DOHH2 (cell line): Measurements from ENCODE around the gene LEFTY2.

Source experiments
- H3F3A ChIP-seq: fragments of 200-600 bp; sonication (generic), shearing (Covaris generic); 2 replicates; pipeline ENCODE4 v1.6.0; 2016; ENCODE audit warnings: antibody characterized with exemption, mild to moderate bottlenecking; ENCODE audit not compliant: control insufficient read depth, insufficient read depth
- H3K27ac ChIP-seq: fragments of 200-600 bp; sonication (generic); 2 replicates; pipeline ENCODE4 v1.5.1; 2014; ENCODE audit warnings: low read depth, mild to moderate bottlenecking, low read length, moderate library complexity
- H3K27me3 ChIP-seq: fragments of 200-600 bp; sonication (generic); 2 replicates; pipeline ENCODE4 v1.6.1; 2014; ENCODE audit warnings: mild to moderate bottlenecking, low read length, mixed read lengths; ENCODE audit not compliant: control insufficient read depth
- H3K36me3 ChIP-seq: fragments of 200-600 bp; sonication (generic); 2 replicates; pipeline ENCODE4 v1.6.1; 2014; ENCODE audit warnings: mild to moderate bottlenecking, low read length, moderate library complexity, mixed read lengths; ENCODE audit not compliant: control insufficient read depth
- H3K4me1 ChIP-seq: fragments of 200-600 bp; sonication (generic); 2 replicates; pipeline ENCODE4 v1.6.1; 2014; ENCODE audit warnings: mild to moderate bottlenecking, low read length, mixed read lengths; ENCODE audit not compliant: control insufficient read depth
- H3K4me2 ChIP-seq: fragments of 200-600 bp; sonication (generic); 2 replicates; pipeline ENCODE4 v1.6.0; 2014; ENCODE audit warnings: mild to moderate bottlenecking, low read length, moderate library complexity
- H3K4me3 ChIP-seq: fragments of 200-600 bp; sonication (generic); 2 replicates; pipeline ENCODE4 v1.5.1; 2014; ENCODE audit warnings: mild to moderate bottlenecking, low read length, mixed read lengths
- H3K79me2 ChIP-seq: fragments of 200-600 bp; sonication (generic); 2 replicates; pipeline ENCODE4 v1.6.1; 2014; ENCODE audit warnings: mild to moderate bottlenecking, low read length, mixed read lengths; ENCODE audit not compliant: control insufficient read depth
- H3K9me2 ChIP-seq: fragments of 200-600 bp; sonication (generic); replicated peaks from 2 replicates; pipeline ENCODE4 v1.6.1; 2014; ENCODE audit warnings: mild to moderate bottlenecking, low read length, mixed read lengths; ENCODE audit not compliant: control insufficient read depth
- H3K9me3 ChIP-seq: fragments of 200-600 bp; sonication (generic); 2 replicates; pipeline ENCODE4 v1.6.1; 2014; ENCODE audit warnings: antibody characterized with exemption, low read length, mixed read lengths; ENCODE audit not compliant: control insufficient read depth, insufficient read depth
- H4K20me1 ChIP-seq: fragments of 200-600 bp; sonication (generic); 2 replicates; pipeline ENCODE4 v1.6.0; 2014; ENCODE audit warnings: low read depth, mild to moderate bottlenecking, antibody characterized with exemption, low read length, moderate library complexity; ENCODE audit not compliant: control insufficient read depth, insufficient read depth
- EZH2phosphoT487 ChIP-seq: fragments of 200-600 bp; sonication (generic); IDR thresholded peaks from 2 replicates; pipeline ENCODE4 v1.6.1; 2017; ENCODE audit warnings: borderline replicate concordance, mild to moderate bottlenecking, antibody characterized with exemption, low read length, moderate library complexity, mixed read lengths
- TF ChIP-seq, protein P1 (sequence below): fragments of 200-600 bp; sonication (generic); IDR thresholded peaks from one replicate; pipeline ENCODE4 v1.5.1; 2014; ENCODE audit warnings: antibody characterized with exemption, mild to moderate bottlenecking, low read depth, low read length; ENCODE audit not compliant: poor library complexity, severe bottlenecking

Gene LEFTY2

DNA sequence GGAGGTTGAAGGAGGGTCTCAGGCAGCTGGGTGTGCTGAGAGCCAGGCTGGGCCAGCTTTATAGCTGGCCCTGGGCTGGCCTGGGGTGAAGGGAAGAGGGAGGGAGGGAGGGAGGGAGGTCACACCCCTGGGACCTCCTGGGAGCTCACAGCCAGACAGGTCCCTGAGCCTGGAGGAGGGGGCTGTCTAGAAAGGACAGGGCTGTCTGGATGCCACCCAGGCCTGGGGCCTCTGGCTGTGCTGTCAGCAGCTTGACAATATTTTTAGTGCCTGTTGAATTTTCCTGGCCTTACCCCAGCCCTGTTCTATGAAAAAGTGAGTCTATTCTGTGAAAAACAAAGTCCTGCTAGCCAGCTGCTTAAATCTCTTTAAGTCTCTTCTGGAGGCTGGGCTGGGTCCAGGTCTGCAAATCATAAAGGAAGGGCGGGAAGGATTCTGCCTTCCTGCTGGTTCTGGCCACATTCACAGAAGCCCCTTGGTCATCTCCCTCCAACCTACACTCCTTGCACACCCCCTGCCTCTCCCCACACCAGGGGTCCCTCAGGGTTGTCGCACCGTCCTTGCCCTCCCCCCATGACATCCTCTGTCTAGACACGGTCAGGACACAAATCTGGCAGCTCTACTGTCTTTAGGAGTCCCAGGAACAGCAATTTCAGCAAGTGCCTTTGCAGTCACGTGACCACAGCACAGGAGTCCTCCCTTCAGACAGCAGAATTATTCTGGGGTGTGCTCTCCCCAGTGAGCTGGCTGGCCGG is at the start of gene LEFTY2:
Gene LEFTY2 (minus strand): TSS at position 34 of the 755 bp plus-strand sequence. CDS start 80 bp downstream, outside the sequence.
- H3K27me3 ChIP-seq: peaks cover 2% of the 10 kb centered on the region; the same call in 1 of the 2 replicates
- TF ChIP-seq, protein P1, sequence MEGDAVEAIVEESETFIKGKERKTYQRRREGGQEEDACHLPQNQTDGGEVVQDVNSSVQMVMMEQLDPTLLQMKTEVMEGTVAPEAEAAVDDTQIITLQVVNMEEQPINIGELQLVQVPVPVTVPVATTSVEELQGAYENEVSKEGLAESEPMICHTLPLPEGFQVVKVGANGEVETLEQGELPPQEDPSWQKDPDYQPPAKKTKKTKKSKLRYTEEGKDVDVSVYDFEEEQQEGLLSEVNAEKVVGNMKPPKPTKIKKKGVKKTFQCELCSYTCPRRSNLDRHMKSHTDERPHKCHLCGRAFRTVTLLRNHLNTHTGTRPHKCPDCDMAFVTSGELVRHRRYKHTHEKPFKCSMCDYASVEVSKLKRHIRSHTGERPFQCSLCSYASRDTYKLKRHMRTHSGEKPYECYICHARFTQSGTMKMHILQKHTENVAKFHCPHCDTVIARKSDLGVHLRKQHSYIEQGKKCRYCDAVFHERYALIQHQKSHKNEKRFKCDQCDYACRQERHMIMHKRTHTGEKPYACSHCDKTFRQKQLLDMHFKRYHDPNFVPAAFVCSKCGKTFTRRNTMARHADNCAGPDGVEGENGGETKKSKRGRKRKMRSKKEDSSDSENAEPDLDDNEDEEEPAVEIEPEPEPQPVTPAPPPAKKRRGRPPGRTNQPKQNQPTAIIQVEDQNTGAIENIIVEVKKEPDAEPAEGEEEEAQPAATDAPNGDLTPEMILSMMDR: no peak
- no peak for TF ChIP-seq EZH2phosphoT487
- H3K9me3 ChIP-seq: no peaks in the 10 kb centered on the region
- no peak within 1 kb of the TSS for H3K4me3 ChIP-seq
- H4K20me1 ChIP-seq: no peaks in the 10 kb centered on the region
- H3K79me2 ChIP-seq: no peaks in the 10 kb centered on the region
- H3K4me1 ChIP-seq: peaks cover 34% of the 10 kb centered on the region
- no peaks in the 10 kb centered on the region for H3F3A ChIP-seq
- H3K36me3 ChIP-seq: peaks cover 8% of the 10 kb centered on the region; the same call in 1 of the 2 replicates
- no peak within 1 kb of the TSS for H3K27ac ChIP-seq
- no peaks in the 10 kb centered on the region for H3K9me2 ChIP-seq
- H3K4me2 ChIP-seq: no peak within 1 kb of the TSS

DNA sequence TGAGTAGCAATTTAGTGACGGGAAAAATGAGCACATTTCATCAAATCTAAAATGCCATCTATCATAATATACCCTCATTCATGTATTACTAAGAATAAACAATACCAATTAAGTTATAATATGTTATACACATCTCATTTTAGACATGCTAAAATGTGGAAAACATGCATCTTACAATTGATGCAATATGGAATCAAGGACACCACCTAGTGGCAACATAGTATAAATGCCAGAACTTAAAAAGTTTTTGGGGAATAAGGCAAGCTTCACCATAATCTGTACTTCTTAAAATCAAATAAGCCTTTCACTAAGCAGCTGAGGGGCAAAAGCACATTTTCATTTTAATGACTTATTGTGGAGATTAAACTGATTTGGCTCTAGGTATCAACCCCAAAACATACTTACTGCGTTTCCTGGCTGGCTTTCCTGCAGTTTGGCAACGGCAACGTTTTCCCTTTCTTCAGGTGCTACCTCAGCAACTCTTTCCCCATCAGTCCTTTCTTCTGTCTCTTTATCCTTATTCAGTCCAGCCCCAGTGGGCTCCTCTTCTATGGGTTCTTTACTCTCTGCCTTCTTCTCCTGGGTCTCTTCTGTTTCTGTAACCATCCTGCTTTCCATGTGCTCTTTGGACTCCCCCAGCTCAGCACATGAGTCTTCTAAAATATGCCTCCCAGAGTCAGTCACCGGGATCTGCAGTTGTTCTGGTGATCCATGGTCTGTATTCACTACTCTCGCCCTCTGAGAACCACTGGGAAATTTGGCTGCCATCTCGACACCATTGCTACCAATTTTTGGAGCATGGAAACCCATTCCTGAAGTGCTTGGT is 46.7 kb upstream of the LEFTY2 start:
- peaks cover 91% of the 10 kb centered on the region for H3K36me3 ChIP-seq
- no peak overlapping the region for H3K27ac ChIP-seq
- H3K4me2 ChIP-seq: no peak overlapping the region
- no peaks in the 10 kb centered on the region for H3K27me3 ChIP-seq
- H3K4me1 ChIP-seq: no peaks in the 10 kb centered on the region
- H3K79me2 ChIP-seq: peaks cover 27% of the 10 kb centered on the region
- no peaks in the 10 kb centered on the region for H3K9me3 ChIP-seq
- no peak for TF ChIP-seq EZH2phosphoT487
- TF ChIP-seq, protein P1: peak; percentile 68
- peaks cover 10% of the 10 kb centered on the region; the same call in 1 of the 2 replicates for H3F3A ChIP-seq
- H4K20me1 ChIP-seq: 0 out of 2 replicates have a peak, but pooled peaks cover 6% of the 10 kb centered on the region
- H3K4me3 ChIP-seq: no peak overlapping the region
- no peaks in the 10 kb centered on the region for H3K9me2 ChIP-seq

GRCh38 chr1:225981714-225982113 is 40.7 kb upstream of the LEFTY2 start:
- Histone ChIP-seq H3K4me1 (peaks cover 17% of the 10 kb centered on the region), H4K20me1 (no peaks in the 10 kb centered on the region), H3K27ac (no peak overlapping the region), H3K4me2 (no peak overlapping the region), H3K9me3 (no peaks in the 10 kb centered on the region), H3K36me3 (peaks cover 68% of the 10 kb centered on the region), H3K27me3 (no peaks in the 10 kb centered on the region), H3K79me2 (peaks cover 13% of the 10 kb centered on the region), H3K9me2 (no peaks in the 10 kb centered on the region), H3F3A (peaks cover 10% of the 10 kb centered on the region), H3K4me3 (no peak overlapping the region)
- no peak for TF ChIP-seq EZH2phosphoT487
- TF ChIP-seq, protein P1: no peak
